ENCODE data around the gene ATOH1.

DNA sequence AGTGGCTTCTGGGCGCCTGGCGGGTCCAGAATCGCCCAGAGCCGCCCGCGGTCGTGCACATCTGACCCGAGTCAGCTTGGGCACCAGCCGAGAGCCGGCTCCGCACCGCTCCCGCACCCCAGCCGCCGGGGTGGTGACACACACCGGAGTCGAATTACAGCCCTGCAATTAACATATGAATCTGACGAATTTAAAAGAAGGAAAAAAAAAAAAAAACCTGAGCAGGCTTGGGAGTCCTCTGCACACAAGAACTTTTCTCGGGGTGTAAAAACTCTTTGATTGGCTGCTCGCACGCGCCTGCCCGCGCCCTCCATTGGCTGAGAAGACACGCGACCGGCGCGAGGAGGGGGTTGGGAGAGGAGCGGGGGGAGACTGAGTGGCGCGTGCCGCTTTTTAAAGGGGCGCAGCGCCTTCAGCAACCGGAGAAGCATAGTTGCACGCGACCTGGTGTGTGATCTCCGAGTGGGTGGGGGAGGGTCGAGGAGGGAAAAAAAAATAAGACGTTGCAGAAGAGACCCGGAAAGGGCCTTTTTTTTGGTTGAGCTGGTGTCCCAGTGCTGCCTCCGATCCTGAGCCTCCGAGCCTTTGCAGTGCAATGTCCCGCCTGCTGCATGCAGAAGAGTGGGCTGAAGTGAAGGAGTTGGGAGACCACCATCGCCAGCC lies at the start of gene ATOH1:
- TF ChIP-seq SUZ12 (IDR thresholded peaks at IDR 0.05; ENCODE audit: extremely low read depth, insufficient read depth, insufficient read length) = no peak
- TF ChIP-seq ZNF274 (IDR thresholded peaks at IDR 0.05; ENCODE audit: low read depth, low read length) = no peak
- TF ChIP-seq YY1 (IDR thresholded peaks at IDR 0.05; ENCODE audit: insufficient read depth, insufficient read length) = no peak

All from NT2/D1 (cell line).